Middle frontal gyrus (tissue), 1 donor: ENCODE measurements around the gene ZNF747.

ENCODE experiments used
- DNase-seq: peaks from one replicate; pipeline ENCODE4 v3.0.0-alpha.2; 2015; ENCODE audit warnings: low spot score; ENCODE audit errors: extremely low spot score

The ZNF747 gene

DNA sequence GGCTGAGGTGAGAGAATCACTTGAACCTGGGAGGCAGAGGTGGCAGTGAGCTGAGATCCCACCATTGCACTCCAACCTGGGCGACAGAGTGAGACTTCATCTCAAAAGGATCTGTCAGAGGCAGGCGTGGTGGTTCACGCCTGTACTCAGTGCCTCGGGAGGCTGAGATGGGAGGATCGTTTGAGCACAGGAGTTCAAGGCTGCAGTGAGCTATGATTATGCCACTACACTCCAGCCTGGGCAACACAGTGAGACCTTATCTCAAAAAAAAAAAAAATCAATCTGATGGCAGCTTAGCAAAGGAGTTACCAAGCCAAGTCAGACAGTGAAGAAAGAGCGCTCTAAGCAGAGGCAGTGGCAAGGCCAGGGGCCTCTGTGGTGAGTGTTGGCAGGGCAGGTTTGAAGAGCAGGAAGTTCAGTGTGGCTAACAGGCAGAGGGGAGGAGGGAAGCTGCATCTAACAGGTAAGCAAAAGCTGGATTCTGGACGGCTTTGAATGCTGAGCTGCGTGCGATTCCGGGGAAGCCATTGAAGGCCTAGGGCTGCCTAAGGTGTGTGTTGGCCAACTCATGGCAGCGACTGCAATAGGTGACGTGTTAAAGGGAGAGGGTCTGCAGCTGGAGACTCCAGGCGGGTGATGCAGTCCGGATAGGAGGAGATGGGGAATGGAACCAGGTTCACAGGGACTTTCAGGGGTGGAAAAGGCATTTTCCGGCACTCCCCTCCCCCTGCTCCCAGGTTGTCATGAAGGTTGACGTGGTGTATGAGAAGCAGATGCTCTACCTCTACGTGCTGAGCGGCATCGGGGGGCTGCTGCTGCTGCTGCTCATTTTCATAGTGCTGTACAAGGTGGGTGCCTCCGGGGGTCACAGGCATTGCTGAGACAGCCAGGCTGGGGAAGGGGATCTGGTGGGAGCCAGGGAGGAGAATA, 15.3 kb downstream of the ZNF747 start:
- no peak for DNase-seq

DNA sequence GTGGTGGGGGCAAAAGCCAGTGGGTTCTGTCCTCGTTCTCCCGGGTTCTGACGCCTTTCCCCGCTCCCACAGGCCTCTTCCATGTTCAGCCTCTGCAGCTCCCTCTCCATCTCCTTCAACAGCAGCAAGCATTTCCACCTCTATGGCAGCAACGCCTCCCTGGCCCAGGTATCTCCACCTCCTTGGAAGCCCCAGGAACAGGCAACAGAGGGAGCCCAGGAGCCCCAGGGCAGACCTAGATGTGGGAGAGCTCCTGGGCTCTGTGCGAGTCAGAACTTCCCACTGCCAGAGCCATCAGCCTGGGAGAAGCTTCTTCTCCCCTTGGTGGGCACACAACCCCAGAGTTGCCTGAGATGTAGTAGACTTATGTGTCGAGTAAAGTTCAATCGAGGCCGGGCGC, 16.1 kb downstream of the ZNF747 start:
- DNase-seq, result no peak

DNA sequence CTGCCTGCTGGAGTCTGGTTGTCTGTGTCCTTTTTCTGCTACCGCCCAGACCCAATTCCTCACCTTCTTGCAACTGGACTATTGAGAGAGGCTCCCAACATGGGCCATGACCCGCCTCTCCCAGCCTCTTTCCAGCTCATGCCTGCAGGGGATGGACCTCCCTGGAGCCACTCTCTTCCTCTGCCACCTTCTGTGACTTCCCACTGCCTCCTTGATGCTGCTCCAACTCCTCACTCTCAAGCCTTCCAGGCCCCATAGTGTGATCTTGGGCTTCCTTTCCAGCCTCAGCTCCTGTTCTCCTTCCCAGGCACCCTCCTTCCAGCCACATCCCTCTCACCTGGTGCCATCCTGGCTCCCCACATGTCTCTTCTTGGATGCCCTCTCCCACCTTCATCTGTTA, 19.4 kb downstream of the ZNF747 start:
- DNase-seq, result no peak

DNA sequence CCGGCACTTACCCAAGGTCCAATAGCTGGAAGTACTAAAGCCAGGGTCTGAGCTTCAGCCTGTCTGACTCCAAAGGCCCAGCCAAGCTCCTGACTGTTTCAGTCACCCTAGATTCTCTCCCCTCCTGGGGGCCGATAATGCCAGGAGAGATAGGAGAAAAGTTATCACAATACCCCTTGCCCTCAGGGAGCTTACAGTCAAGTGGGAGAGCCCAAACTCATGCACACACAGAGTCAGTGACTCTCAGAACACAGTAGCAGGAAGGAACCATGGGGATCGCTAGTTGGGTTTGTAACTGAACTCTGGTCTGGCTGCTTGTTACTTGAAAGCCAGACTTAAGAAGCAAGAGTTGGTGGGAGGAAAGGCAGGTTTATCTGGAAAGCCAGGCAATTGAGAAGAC, 23.1 kb downstream of the ZNF747 start:
- no peak for DNase-seq

DNA sequence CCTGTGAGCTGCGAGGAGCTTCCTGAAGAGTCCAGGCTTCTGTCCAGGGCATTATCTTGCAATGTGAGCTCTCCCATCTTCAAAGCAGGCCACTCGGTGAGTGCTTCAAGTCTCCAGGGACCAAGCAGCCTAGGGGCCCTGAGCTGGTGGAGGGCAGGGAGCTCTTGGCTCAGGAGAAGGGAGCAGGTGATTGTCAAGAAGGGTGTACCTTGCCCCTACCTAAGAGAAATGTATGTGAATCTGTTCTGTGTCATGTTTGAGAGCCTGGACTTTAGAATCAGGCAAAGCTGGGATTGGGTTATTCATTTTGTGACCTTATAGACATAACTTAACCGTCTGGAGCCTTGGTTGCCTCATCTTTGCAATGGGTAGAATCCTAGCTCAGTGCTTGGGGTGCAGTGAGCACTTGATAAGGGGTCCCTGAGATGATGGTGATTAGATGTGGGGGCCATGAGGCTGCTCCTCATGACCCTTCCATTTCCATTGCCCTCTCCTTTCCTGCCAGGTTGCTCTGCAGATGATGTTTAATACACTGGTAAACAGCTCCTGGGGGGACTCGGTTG, 24.2 kb downstream of the ZNF747 start:
- DNase-seq, result no peak

DNA sequence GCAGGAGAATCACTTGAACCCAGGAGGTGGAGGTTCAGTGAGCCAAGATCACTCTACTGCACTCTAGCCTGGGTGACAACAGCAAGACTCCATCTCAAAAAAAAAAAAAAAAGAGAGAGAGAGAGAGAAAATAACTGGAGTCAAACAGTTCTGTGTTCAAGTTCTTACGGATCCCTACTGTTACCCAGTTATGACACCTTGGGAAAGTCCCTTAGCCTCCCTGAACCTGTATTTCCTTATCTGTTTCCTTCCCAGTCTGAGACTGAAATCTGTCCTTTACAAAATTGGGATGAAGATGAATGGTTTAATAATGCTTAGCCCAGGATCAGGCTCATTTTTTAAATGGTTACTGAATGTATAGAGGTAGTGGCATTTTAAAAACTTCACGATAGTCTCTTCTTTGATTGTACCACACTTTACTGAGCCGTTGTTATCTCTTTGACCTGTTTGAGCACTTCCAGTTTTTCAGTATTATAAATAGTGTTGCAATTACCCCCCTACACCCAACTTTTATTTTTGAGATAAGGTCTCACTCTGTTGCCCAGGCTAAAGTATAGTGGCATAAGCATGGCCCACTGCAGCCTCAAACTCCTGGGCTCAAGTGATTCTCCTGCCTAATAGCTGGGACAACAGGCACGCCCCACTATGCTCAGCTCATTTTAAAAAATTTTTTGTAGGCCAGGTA, 25.4 kb downstream of the ZNF747 start:
- no peak for DNase-seq

DNA sequence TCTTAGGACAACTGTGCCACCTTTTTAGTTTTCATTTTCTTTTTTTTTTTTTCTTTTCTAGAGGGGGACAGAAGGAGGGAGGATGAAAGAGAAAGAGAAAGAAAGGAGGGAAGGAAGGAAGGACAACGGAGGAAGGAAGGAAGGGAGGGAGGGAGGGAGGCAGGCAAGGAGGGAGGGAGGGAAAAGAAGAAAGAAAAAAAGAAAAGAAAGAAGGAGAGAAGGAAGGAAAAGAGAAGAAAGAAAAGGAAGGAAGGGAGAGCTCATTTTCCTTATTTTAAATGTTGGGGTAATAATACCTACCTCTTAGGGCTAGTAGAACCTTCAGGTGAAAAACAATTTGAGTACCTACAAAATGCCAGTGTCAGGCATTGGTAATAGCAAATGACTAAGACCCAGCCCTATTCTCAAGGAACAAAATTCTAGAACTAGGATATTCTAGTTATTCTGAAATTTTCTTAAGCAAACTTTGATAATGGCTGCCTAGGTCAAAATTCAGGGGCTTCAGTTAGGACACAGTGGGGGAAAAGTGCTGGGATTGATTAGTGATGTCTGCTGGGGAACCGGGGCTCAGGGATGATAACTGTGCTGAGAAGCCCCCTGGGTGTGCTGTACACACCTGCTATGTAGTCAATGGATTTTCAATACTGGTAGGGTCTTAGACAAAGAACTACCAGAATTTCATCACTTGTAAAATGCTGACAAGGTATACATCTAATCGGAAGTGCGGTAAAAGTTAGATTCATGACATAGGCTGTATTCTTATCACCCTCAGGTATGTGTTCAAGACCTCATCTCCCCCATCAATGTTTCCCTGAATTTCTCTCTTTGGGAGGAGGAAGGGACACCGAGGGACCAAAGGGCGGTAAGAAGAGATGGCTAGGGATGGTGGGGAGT, 31.0 kb downstream of the ZNF747 start:
- no peak for DNase-seq

DNA sequence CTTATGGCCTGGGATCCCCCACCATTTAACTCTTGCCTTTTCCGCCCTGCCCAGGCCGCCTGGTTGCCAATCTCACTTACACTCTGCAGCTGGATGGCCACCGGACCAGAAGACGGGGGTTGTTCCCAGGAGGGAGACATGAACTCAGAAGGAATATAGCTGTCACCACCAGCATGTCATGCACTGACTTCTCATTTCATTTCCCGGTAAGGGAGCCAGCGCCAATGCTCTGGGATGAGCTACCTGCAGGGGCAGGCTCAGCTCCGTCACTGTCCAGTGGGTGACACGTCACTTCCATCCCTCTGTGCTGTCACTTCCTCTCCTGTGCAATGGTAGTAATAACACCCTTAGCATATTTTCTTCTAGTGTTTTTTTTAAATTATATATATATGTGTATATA, 35.4 kb downstream of the ZNF747 start:
- DNase-seq, result no peak

DNA sequence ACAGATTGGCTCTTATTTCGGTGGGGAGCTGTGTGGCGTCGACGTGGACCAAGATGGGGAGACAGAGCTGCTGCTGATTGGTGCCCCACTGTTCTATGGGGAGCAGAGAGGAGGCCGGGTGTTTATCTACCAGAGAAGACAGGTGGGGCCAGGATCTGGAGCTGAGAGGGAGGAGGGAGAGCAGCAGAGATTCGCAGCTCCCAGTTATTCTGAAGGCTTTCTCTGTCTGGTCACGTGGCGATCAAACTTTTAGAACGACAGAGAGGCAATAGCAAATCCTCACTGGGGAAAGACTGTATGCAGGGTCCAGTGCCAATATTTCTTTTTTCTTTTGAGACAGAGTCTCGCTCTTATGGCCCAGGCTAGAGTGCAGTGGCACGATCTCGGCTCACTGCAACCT, 39.9 kb downstream of the ZNF747 start:
- no peak for DNase-seq

DNA sequence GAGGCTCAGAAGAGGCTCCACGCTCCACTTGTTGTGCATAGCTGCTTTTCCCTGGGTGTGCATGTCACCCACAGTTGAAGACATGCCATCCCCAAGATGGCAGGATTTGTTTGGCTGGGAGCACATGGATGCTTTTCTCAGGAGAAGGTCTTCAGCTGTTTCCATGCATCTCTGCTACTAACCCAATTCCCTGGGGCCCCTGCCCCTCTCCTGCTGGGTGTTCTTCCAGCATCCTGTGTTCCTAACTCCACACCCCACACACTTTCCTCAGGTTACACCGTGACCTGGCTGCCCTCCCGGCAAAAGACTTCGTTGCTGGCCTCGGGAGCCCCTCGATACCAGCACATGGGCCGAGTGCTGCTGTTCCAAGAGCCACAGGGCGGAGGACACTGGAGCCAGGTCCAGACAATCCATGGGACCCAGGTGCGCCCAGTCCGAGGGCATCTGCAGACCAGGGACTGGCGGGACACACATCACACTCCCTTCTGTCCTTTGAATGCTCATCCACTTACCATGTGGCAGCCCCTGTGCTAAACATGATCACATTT, 40.6 kb downstream of the ZNF747 start:
- DNase-seq, result no peak

DNA sequence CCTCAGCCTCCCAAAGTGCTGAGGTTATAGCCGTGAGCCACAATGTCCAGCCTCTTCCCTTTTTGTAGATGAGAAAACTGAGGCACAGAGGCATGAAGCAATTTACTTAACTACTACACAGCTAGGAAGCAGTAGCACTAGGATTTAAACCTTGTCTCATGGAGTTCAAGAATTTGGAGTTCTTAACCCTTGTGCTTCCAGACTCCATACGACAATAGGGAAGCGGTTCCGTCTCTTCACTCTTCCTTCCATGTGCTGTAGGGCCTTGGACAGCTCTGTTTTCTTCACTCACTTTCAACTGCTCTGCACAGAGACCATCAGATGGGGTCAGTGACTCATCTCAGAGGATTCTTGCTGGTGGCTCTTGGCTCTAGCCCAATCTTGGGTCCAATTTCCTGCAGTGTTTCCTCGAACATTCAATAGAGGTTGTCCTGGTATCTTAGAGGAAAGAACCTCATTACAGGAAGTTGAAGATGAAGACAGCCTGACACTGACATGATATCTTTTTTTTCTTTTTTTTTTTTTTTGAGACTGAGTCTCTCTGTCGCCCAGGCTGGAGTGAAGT, 42.8 kb downstream of the ZNF747 start:
- no peak for DNase-seq

DNA sequence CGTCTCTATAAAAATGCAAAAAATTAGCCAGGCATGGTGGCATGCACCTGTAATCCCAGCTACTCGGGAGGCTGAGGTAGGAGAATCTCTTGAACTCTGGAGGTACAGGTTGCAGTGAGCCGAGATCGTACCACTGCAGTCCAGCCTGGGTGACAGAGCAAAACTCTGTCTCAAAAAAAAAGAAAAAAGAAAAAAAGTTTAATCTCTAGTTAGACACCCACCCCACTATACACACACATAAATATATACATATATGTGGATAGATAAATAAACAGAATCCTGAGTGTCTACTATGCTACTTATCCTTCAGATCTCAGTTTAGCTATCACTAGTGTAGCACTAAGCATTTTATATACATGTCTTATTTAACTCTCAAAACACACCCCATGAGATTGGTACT, 43.4 kb downstream of the ZNF747 start:
- no peak for DNase-seq

DNA sequence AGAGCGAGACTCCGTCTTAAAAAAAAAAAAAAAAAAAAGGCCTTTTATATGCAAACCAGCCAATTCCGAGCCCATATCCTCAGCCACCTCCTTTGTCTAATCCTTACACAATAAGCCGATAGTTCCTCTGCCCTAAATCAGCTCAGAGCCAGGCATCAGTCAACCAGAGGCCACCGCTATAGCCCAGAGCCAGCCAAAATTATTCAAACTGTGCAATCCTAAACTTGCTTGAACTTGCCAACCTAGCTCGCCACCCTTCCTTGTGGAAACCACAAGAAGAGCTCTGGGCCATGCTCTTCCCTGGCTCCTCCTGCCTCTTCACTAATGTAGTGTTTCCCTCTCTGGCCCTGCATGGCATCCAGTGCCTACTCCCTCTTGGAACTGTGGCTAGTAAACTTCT, 44.4 kb downstream of the ZNF747 start:
- DNase-seq, result no peak

DNA sequence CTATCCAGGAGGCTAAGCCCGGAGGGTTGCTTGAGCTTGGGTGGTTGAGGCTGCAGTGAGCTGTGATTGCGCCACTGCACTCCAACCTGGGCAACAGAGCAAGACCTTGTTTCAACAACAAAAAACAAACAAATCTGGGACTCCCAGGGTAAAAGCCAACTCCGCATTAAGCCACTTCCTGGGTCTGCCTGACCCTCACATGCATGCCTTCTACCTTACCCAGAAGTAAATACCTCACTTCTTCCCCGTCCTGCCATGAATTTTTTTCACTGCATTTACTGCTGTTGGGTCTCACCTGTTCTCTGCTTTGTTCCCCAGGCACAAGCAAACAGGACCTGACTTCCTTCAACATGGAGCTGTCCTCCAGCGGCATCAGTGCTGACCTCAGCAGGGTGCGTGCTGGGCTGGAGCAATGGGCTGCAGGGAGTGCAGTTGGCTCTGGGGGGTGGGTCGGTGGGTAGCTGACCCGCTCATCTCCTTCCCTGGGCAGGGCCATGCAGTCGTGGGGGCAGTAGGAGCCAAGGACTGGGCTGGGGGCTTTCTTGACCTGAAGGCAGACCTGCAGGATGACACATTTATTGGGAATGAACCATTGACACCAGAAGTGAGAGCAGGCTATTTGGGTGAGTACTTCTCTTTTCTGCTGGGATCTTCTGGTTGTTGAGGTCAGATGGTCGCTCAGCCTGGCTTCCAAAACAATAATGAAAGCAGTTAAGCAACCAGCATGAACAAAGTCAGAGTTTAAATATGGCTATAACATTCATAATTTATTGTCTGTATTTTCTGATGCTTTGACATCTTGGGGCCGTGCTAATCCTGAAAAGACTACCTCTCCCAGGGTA, 45.7 kb downstream of the ZNF747 start:
- DNase-seq, result no peak

DNA sequence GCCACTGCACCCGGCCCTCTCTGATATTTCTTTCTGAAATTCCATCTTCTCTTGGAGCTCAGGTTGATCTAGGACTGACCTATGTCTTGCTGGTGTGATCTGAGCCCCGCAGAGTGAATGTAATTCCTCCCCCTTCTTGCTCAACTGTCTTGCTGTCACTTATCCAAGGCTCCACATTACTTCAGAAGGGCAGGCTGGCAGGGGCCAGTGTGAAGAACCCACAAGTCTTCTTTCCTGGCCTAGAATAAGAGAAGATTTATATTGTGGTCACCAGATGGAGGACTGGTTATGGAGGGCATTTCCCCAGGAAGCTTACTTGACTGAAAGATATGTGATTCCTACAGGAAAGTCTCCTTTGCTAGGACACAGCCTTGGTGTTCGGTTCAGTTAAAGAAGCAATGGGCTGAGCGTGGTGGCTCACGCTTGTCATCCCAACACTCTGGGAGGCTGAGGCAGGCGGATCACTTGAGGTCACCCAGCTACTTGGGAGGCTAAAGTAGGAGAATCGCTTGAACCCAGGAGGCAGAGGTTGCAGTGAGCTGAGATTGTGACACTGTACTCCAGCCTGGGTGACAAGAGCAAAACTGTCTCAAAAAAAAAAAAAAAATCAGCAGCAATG, 48.7 kb downstream of the ZNF747 start:
- DNase-seq, result no peak

DNA sequence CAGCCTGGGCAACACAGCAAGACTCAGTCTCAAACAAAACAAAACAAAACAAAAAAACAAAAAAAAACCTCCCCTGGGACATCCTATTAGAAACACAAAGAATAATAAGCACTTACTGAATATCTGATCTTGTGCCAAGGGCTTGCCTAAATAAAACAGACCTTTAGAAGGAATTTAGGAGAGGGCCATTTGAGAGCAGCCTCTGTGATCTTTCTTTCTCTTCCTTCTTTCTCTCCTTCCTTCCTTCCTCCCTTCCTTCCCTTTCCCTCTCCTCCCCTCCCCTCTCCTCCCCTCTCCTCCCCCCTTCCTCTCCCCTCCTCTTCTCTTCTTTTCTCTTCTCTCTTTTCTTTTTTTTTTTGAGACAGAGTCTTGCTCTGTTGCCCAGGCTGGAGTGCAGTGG, 49.8 kb downstream of the ZNF747 start:
- DNase-seq, result no peak

DNA sequence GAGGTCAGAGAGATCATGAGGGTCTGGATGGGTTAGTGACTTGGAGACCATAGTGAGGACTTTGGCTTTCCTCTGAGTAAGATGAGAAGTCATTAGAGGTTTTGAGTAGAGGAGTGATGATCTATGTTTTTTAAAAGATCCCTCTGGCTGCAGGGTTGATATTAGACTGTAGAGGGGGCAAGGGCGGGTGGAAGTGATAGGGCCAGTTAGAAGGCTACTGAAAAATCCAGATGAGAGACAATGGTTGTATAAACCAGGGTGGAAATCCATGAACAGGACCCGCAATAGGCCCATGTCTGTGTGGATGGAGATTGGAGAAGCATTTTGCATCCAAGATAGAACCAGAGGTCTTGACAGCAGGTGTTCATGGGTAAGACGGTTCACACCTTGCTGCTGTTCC, 52.3 kb downstream of the ZNF747 start:
- DNase-seq, result no peak

DNA sequence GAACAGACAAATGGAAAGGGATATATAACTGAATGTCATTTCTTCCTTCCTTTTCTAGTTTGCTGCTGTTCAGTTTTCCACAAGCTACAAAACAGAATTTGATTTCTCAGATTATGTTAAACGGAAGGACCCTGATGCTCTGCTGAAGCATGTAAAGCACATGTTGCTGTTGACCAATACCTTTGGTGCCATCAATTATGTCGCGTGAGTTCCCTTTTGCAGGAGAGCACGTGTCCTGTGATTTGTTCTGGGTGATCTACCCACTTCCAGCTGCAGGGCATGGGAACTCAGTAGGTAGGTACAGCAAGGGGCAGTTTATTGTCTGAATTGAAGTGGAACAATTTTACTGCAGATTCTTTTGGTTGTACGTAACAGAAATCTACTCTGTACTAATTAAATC, 53.3 kb downstream of the ZNF747 start:
- DNase-seq, result no peak
